Measurements from ENCODE around the gene CHMP1A. TPM values are rescaled to one million over a fixed set of nuclear protein-coding genes. Genes with fewer than 3 reads are reported as not detected.

Gene CHMP1A
- total and polyA plus RNA-seq, 2 experiments from 2014 or later, result 42.3 to 81.9 TPM

DNA sequence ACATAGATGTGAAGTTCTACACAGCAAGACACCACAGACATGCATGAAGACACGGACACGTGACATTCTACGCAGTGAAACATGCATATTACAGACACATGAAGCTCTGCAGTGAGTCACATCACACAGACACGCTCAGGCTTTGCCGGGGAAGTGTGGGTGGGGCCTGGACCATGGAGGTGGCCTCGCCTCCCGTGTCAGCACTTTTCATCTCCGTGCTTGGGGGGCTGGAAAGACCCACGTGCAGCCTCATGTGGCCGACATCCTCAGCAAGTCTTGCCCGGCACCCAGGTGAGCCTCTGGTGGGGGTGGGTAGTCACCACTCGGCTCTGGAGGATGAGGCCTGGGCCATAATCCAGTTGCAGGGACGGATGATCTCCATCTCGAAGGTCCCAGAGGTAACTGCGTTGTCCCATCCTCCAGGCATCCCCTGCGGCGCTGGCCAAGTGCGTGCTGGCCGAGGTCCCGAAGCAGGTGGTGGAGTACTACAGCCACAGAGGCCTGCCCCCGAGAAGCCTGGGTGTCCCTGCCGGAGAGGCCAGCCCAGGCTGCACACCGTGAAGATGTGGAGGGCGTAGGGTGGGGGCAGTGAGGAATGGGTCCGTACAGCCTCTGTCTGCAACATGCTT lies 61.3 kb downstream of the CHMP1A start:
- H3K4me3 Mint-ChIP-seq, result no peak overlapping the region
- Histone ChIP-seq H3F3A (replicated peaks; ENCODE audit: low read depth) (no peaks in the 10 kb centered on the region), H3K27ac (ENCODE audit: low read depth) (no peak overlapping the region), H3K4me3 (no peak overlapping the region), H4K20me1 (replicated peaks; ENCODE audit: insufficient read depth) (no peaks in the 10 kb centered on the region), H2AFZ (no peak overlapping the region), H3K4me1 (ENCODE audit: insufficient read depth) (no peaks in the 10 kb centered on the region), H3K79me2 (replicated peaks; ENCODE audit: insufficient read depth) (no peaks in the 10 kb centered on the region), H3K9me2 (ENCODE audit: insufficient read depth) (no peaks in the 10 kb centered on the region), H3K4me2 (no peak overlapping the region), H3K27me3 (ENCODE audit: insufficient read depth) (no peaks in the 10 kb centered on the region), H3K36me3 (ENCODE audit: insufficient read depth) (no peaks in the 10 kb centered on the region)
- H3K4me1 Mint-ChIP-seq, result peaks cover 4% of the 10 kb centered on the region
- no peak for ATAC-seq
- H3K9me3 Mint-ChIP-seq, result no peaks in the 10 kb centered on the region
- DNase-seq (ENCODE audit: low spot score), result no peak
- peaks cover 15% of the 10 kb centered on the region for H3K27me3 Mint-ChIP-seq (ENCODE audit: insufficient read depth, low read depth, poor library complexity)
- H3K36me3 Mint-ChIP-seq (ENCODE audit: low read depth), result no peaks in the 10 kb centered on the region
- TF ChIP-seq, protein P1, sequence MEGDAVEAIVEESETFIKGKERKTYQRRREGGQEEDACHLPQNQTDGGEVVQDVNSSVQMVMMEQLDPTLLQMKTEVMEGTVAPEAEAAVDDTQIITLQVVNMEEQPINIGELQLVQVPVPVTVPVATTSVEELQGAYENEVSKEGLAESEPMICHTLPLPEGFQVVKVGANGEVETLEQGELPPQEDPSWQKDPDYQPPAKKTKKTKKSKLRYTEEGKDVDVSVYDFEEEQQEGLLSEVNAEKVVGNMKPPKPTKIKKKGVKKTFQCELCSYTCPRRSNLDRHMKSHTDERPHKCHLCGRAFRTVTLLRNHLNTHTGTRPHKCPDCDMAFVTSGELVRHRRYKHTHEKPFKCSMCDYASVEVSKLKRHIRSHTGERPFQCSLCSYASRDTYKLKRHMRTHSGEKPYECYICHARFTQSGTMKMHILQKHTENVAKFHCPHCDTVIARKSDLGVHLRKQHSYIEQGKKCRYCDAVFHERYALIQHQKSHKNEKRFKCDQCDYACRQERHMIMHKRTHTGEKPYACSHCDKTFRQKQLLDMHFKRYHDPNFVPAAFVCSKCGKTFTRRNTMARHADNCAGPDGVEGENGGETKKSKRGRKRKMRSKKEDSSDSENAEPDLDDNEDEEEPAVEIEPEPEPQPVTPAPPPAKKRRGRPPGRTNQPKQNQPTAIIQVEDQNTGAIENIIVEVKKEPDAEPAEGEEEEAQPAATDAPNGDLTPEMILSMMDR (conservative IDR thresholded peaks at IDR 0.05; ENCODE audit: low read depth in 2 of 2), result no peak
- TF ChIP-seq POLR2AphosphoS5 (IDR thresholded peaks at IDR 0.05; ENCODE audit: low read depth), result no peak
- no peak for TF ChIP-seq NANOG (IDR thresholded peaks at IDR 0.05; ENCODE audit: borderline replicate concordance)
- TF ChIP-seq JUNB (IDR thresholded peaks at IDR 0.05; ENCODE audit: unreplicated experiment), result no peak
- TF ChIP-seq EZH2phosphoT487 (IDR thresholded peaks at IDR 0.05; ENCODE audit: unreplicated experiment), result no peak
- TF ChIP-seq, protein P2, sequence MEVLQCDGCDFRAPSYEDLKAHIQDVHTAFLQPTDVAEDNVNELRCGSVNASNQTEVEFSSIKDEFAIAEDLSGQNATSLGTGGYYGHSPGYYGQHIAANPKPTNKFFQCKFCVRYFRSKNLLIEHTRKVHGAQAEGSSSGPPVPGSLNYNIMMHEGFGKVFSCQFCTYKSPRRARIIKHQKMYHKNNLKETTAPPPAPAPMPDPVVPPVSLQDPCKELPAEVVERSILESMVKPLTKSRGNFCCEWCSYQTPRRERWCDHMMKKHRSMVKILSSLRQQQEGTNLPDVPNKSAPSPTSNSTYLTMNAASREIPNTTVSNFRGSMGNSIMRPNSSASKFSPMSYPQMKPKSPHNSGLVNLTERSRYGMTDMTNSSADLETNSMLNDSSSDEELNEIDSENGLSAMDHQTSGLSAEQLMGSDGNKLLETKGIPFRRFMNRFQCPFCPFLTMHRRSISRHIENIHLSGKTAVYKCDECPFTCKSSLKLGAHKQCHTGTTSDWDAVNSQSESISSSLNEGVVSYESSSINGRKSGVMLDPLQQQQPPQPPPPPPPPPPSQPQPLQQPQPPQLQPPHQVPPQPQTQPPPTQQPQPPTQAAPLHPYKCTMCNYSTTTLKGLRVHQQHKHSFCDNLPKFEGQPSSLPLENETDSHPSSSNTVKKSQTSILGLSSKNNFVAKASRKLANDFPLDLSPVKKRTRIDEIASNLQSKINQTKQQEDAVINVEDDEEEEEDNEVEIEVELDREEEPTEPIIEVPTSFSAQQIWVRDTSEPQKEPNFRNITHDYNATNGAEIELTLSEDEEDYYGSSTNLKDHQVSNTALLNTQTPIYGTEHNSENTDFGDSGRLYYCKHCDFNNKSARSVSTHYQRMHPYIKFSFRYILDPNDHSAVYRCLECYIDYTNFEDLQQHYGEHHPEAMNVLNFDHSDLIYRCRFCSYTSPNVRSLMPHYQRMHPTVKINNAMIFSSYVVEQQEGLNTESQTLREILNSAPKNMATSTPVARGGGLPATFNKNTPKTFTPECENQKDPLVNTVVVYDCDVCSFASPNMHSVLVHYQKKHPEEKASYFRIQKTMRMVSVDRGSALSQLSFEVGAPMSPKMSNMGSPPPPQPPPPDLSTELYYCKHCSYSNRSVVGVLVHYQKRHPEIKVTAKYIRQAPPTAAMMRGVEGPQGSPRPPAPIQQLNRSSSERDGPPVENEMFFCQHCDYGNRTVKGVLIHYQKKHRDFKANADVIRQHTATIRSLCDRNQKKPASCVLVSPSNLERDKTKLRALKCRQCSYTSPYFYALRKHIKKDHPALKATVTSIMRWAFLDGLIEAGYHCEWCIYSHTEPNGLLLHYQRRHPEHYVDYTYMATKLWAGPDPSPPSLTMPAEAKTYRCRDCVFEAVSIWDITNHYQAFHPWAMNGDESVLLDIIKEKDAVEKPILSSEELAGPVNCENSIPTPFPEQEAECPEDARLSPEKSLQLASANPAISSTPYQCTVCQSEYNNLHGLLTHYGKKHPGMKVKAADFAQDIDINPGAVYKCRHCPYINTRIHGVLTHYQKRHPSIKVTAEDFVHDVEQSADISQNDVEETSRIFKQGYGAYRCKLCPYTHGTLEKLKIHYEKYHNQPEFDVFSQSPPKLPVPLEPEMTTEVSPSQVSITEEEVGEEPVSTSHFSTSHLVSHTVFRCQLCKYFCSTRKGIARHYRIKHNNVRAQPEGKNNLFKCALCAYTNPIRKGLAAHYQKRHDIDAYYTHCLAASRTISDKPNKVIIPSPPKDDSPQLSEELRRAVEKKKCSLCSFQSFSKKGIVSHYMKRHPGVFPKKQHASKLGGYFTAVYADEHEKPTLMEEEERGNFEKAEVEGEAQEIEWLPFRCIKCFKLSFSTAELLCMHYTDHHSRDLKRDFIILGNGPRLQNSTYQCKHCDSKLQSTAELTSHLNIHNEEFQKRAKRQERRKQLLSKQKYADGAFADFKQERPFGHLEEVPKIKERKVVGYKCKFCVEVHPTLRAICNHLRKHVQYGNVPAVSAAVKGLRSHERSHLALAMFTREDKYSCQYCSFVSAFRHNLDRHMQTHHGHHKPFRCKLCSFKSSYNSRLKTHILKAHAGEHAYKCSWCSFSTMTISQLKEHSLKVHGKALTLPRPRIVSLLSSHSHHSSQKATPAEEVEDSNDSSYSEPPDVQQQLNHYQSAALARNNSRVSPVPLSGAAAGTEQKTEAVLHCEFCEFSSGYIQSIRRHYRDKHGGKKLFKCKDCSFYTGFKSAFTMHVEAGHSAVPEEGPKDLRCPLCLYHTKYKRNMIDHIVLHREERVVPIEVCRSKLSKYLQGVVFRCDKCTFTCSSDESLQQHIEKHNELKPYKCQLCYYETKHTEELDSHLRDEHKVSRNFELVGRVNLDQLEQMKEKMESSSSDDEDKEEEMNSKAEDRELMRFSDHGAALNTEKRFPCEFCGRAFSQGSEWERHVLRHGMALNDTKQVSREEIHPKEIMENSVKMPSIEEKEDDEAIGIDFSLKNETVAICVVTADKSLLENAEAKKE (CRISPR knock-in tag; IDR thresholded peaks at IDR 0.05), result no peak
- no peak for TF ChIP-seq CREB1 (CRISPR knock-in tag; IDR thresholded peaks at IDR 0.05; ENCODE audit: low read depth)
- TF ChIP-seq, protein P3, sequence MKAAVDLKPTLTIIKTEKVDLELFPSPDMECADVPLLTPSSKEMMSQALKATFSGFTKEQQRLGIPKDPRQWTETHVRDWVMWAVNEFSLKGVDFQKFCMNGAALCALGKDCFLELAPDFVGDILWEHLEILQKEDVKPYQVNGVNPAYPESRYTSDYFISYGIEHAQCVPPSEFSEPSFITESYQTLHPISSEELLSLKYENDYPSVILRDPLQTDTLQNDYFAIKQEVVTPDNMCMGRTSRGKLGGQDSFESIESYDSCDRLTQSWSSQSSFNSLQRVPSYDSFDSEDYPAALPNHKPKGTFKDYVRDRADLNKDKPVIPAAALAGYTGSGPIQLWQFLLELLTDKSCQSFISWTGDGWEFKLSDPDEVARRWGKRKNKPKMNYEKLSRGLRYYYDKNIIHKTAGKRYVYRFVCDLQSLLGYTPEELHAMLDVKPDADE (IDR thresholded peaks at IDR 0.05), result no peak
- no peak overlapping the region for H3K27ac Mint-ChIP-seq

All from GM23338 (cell line).